Measurements from ENCODE around the gene LCN9. TPM values are rescaled to one million over a fixed set of nuclear protein-coding genes. Genes with fewer than 3 reads are reported as not detected.

LCN9 gene
- total and polyA plus RNA-seq, 2 experiments from 2014 or later = not detected

- H3K79me2 ChIP-seq (replicated peaks; ENCODE audit: insufficient read depth) = no peaks in the 10 kb centered on the region
- no peak overlapping the region for H3K4me2 ChIP-seq
- peaks cover 2% of the 10 kb centered on the region for H3K27me3 Mint-ChIP-seq (ENCODE audit: insufficient read depth, low read depth, poor library complexity)
- no peak overlapping the region for H3K4me3 Mint-ChIP-seq
- H3K9me2 ChIP-seq (ENCODE audit: insufficient read depth) = 0 out of 2 replicates have a peak, but pooled peaks cover 2% of the 10 kb centered on the region
- H3K27me3 ChIP-seq (ENCODE audit: insufficient read depth) = no peaks in the 10 kb centered on the region
- H3K9me3 Mint-ChIP-seq = no peaks in the 10 kb centered on the region
- DNase-seq (ENCODE audit: low spot score) = no peak
- no peaks in the 10 kb centered on the region for H3K36me3 Mint-ChIP-seq (ENCODE audit: low read depth)
- H3F3A ChIP-seq (replicated peaks; ENCODE audit: low read depth) = no peaks in the 10 kb centered on the region
- H3K4me3 ChIP-seq = no peak overlapping the region
- no peak overlapping the region for H3K27ac ChIP-seq (ENCODE audit: low read depth)
- no peaks in the 10 kb centered on the region for H3K4me1 Mint-ChIP-seq
- H4K20me1 ChIP-seq (replicated peaks; ENCODE audit: insufficient read depth) = no peaks in the 10 kb centered on the region
- H3K36me3 ChIP-seq (ENCODE audit: insufficient read depth) = no peaks in the 10 kb centered on the region
- H2AFZ ChIP-seq = no peak overlapping the region
- H3K4me1 ChIP-seq (ENCODE audit: insufficient read depth) = no peaks in the 10 kb centered on the region
- no peak for ATAC-seq
- no peak for TF ChIP-seq ZNF114 (CRISPR knock-in tag; IDR thresholded peaks at IDR 0.05)
- TF ChIP-seq POLR2AphosphoS5 (IDR thresholded peaks at IDR 0.05; ENCODE audit: low read depth) = no peak
- no peak for TF ChIP-seq CREB1 (CRISPR knock-in tag; IDR thresholded peaks at IDR 0.05; ENCODE audit: low read depth)
- TF ChIP-seq STAT1 (IDR thresholded peaks at IDR 0.05; ENCODE audit: unreplicated experiment) = no peak
- no peak for TF ChIP-seq NANOG (IDR thresholded peaks at IDR 0.05; ENCODE audit: borderline replicate concordance)
- TF ChIP-seq JUNB (IDR thresholded peaks at IDR 0.05; ENCODE audit: unreplicated experiment) = no peak
- TF ChIP-seq, protein P1, sequence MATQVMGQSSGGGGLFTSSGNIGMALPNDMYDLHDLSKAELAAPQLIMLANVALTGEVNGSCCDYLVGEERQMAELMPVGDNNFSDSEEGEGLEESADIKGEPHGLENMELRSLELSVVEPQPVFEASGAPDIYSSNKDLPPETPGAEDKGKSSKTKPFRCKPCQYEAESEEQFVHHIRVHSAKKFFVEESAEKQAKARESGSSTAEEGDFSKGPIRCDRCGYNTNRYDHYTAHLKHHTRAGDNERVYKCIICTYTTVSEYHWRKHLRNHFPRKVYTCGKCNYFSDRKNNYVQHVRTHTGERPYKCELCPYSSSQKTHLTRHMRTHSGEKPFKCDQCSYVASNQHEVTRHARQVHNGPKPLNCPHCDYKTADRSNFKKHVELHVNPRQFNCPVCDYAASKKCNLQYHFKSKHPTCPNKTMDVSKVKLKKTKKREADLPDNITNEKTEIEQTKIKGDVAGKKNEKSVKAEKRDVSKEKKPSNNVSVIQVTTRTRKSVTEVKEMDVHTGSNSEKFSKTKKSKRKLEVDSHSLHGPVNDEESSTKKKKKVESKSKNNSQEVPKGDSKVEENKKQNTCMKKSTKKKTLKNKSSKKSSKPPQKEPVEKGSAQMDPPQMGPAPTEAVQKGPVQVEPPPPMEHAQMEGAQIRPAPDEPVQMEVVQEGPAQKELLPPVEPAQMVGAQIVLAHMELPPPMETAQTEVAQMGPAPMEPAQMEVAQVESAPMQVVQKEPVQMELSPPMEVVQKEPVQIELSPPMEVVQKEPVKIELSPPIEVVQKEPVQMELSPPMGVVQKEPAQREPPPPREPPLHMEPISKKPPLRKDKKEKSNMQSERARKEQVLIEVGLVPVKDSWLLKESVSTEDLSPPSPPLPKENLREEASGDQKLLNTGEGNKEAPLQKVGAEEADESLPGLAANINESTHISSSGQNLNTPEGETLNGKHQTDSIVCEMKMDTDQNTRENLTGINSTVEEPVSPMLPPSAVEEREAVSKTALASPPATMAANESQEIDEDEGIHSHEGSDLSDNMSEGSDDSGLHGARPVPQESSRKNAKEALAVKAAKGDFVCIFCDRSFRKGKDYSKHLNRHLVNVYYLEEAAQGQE (IDR thresholded peaks at IDR 0.05; ENCODE audit: unreplicated experiment) = no peak
- TF ChIP-seq EZH2phosphoT487 (IDR thresholded peaks at IDR 0.05; ENCODE audit: unreplicated experiment) = no peak
- TF ChIP-seq EZH2 (IDR thresholded peaks at IDR 0.05; ENCODE audit: low read depth, unreplicated experiment) = no peak
- TF ChIP-seq, protein P2, sequence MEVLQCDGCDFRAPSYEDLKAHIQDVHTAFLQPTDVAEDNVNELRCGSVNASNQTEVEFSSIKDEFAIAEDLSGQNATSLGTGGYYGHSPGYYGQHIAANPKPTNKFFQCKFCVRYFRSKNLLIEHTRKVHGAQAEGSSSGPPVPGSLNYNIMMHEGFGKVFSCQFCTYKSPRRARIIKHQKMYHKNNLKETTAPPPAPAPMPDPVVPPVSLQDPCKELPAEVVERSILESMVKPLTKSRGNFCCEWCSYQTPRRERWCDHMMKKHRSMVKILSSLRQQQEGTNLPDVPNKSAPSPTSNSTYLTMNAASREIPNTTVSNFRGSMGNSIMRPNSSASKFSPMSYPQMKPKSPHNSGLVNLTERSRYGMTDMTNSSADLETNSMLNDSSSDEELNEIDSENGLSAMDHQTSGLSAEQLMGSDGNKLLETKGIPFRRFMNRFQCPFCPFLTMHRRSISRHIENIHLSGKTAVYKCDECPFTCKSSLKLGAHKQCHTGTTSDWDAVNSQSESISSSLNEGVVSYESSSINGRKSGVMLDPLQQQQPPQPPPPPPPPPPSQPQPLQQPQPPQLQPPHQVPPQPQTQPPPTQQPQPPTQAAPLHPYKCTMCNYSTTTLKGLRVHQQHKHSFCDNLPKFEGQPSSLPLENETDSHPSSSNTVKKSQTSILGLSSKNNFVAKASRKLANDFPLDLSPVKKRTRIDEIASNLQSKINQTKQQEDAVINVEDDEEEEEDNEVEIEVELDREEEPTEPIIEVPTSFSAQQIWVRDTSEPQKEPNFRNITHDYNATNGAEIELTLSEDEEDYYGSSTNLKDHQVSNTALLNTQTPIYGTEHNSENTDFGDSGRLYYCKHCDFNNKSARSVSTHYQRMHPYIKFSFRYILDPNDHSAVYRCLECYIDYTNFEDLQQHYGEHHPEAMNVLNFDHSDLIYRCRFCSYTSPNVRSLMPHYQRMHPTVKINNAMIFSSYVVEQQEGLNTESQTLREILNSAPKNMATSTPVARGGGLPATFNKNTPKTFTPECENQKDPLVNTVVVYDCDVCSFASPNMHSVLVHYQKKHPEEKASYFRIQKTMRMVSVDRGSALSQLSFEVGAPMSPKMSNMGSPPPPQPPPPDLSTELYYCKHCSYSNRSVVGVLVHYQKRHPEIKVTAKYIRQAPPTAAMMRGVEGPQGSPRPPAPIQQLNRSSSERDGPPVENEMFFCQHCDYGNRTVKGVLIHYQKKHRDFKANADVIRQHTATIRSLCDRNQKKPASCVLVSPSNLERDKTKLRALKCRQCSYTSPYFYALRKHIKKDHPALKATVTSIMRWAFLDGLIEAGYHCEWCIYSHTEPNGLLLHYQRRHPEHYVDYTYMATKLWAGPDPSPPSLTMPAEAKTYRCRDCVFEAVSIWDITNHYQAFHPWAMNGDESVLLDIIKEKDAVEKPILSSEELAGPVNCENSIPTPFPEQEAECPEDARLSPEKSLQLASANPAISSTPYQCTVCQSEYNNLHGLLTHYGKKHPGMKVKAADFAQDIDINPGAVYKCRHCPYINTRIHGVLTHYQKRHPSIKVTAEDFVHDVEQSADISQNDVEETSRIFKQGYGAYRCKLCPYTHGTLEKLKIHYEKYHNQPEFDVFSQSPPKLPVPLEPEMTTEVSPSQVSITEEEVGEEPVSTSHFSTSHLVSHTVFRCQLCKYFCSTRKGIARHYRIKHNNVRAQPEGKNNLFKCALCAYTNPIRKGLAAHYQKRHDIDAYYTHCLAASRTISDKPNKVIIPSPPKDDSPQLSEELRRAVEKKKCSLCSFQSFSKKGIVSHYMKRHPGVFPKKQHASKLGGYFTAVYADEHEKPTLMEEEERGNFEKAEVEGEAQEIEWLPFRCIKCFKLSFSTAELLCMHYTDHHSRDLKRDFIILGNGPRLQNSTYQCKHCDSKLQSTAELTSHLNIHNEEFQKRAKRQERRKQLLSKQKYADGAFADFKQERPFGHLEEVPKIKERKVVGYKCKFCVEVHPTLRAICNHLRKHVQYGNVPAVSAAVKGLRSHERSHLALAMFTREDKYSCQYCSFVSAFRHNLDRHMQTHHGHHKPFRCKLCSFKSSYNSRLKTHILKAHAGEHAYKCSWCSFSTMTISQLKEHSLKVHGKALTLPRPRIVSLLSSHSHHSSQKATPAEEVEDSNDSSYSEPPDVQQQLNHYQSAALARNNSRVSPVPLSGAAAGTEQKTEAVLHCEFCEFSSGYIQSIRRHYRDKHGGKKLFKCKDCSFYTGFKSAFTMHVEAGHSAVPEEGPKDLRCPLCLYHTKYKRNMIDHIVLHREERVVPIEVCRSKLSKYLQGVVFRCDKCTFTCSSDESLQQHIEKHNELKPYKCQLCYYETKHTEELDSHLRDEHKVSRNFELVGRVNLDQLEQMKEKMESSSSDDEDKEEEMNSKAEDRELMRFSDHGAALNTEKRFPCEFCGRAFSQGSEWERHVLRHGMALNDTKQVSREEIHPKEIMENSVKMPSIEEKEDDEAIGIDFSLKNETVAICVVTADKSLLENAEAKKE (CRISPR knock-in tag; IDR thresholded peaks at IDR 0.05) = no peak
- TF ChIP-seq ZNF331 (CRISPR knock-in tag; IDR thresholded peaks at IDR 0.05; ENCODE audit: low read depth) = no peak
- TF ChIP-seq, protein P3, sequence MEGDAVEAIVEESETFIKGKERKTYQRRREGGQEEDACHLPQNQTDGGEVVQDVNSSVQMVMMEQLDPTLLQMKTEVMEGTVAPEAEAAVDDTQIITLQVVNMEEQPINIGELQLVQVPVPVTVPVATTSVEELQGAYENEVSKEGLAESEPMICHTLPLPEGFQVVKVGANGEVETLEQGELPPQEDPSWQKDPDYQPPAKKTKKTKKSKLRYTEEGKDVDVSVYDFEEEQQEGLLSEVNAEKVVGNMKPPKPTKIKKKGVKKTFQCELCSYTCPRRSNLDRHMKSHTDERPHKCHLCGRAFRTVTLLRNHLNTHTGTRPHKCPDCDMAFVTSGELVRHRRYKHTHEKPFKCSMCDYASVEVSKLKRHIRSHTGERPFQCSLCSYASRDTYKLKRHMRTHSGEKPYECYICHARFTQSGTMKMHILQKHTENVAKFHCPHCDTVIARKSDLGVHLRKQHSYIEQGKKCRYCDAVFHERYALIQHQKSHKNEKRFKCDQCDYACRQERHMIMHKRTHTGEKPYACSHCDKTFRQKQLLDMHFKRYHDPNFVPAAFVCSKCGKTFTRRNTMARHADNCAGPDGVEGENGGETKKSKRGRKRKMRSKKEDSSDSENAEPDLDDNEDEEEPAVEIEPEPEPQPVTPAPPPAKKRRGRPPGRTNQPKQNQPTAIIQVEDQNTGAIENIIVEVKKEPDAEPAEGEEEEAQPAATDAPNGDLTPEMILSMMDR (conservative IDR thresholded peaks at IDR 0.05; ENCODE audit: low read depth in 2 of 2) = no peak
- TF ChIP-seq ETS1 (IDR thresholded peaks at IDR 0.05) = no peak
- no peak overlapping the region for H3K27ac Mint-ChIP-seq
These were observed 42.6 kb upstream of the LCN9 start for GRCh38 chr9:135620558-135620957.
